Right lung (tissue), 5 donors: ENCODE results near the gene CPT1A. TPM values are rescaled to one million over a fixed set of nuclear protein-coding genes. Genes with fewer than 3 reads are reported as not detected.

Experiments used
- DNase-seq, 2 donors: peaks; one replicate each; pipeline ENCODE4 v3.0.0-alpha.2; 2013
- polyA plus RNA-seq, 5 donors: library from polyadenylated mRNA; unstranded; fragments of 120-200 nt; gene quantifications; one replicate each; pipeline versions ENCODE4 v1.2.1 to v1.2.3, GENCODE V29; 2013; ENCODE audit warnings: inconsistent platforms in 1 of 5, low replicate concordance in 1 of 5; ENCODE audit not compliant: insufficient read length in 5 of 5, insufficient read depth in 1 of 5

Gene CPT1A
- polyA plus RNA-seq, 5 donors = 24.2 to 32.4 (median 27.1) TPM

DNA sequence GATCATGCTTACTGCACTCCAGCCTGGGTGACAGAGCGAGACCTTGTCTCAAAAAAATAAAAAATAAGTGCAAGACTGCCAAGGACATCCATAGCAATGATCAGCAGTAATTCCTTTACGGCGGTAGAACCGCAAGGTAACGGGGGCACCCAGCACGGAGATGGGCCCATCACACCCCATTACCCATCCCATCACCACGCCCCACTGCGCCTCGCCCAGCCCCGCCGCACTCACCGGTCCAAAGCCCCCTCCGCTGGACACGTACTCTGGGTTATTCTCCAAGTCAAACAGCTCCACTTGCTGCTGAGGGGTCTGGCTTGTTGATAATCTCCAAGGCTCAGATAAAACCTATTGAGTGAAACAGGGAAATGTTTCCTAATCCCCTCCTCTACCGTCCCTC, 81.7 kb downstream of the CPT1A start:
- DNase-seq = no peak

GRCh38 chr11:68757711-68758110, 84.0 kb downstream of the CPT1A start:
- DNase-seq = no peak

DNA sequence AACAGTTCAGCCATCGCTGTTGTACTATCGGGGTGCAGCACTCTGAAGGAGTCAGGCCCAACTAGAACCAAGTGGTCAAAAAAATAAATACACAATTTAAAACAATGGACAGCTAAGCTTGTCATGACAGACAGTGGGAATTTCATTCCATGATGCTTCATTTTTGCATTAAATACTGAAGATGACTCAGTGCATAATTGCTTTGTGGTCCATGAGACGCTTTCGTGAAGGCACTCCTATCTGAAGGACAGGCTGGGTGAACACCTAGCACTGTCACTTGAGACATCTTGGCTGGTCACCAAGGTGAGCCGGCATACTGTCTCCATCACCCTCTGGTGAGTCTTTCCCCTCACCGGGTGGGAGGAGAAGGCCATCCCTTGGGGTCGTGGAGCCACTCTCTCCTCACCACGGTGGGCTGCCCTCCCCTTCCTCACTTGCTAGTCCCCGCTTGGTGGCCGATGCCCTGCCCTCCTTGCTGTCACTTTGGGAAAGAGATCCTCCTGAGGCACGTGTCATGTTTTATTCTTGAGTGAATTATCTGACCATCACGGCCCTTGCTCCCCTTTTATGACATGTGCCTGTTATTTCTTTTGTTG, 85.4 kb downstream of the CPT1A start:
- no peak for DNase-seq

- no peak for DNase-seq
These were observed 88.4 kb downstream of the CPT1A start for GRCh38 chr11:68753300-68753699.

DNA sequence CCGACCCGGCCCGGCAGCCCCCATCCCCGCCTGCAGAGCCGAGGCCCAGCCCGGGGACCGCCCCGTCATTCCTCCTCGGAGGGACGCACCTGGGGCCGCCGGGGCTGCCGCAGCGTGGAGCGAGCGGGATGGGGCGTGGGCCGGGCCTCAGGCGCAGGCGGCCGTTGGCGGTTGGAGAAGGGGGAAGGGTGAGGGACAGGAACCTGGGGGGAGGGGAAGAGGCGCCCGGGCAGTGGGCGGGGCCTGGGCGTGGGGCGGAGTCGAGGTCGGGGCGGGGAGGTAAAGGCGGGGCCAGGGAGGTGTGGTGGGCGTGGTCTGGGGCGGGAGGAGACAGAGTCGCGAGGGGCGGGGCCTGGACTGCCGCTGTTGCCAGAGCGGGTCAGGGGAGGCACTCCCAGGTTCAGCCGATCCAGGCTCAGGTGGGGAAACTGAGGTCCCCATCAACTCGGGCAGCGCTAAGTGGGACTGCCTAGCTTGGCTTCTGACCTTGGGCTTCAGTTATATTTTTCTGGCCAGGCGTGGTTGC, 90.3 kb downstream of the CPT1A start, which contains the start of gene TESMIN:
Gene TESMIN, minus strand, starts transcription at position 190 of the 526 bp plus-strand sequence. CDS start 860 bp downstream, outside the sequence.
- DNase-seq = peak; percentile 71 to 75

DNA sequence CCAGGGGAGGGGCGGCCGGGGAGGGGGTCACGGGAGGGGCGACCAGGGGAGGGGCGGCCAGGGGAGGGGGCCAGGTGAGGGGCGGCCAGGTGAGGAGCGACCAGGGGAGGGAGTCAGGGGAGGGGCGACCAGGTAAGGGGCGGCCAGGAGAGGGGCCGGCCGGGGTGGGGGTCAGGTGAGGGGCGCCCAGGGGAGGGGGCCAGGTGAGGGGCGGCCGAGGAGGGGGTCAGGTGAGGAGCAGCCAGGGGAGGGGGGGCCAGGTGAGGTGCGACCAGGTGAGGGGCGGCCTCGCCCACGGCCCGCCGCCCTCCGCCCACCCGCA, 90.8 kb downstream of the CPT1A start:
- no peak for DNase-seq

- peak in 1 of 2 donors; percentile 15 for DNase-seq
These were observed 91.3 kb downstream of the CPT1A start for GRCh38 chr11:68750195-68751003.

DNA sequence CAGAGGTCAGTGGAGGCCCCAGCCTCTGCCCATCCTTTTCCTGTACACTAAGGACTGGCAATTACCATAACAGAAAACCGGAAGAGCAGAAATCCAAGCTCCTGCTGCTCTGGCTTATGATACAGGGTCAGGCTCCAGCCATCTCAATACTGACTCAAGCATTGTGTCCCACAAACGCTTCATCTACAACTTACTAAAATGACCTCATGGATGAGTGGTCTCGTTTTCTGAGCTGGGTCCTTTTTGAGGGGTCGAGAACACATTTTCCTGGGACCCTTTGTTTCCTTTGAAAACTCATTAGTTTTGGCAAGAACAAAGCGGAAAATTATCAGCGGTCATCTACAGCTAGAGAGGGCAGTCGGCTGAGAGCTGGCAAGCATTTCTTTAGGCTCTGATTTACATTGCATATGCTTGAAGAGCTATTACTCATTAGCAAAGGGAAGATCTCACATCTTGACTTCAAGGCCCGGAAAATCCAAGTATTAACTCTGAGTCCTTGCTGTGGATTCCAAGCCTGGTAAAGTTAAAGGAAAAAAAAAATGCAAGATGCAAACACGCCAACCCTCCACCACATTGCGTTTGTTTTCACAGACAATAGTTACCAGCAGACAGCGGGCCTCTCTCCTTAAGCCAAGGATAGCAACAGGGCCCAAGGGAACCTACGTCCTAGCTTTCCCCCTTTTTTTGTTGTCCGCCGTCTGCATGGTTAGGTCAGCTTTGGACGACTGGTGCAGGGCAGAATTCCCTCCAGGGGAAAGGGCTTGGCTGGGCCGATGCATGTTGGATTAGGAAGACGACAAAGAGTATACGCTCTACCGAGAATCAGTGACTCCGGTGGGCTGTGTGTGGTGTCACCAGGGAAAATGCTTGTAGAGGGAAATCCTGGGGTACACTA, 92.2 kb downstream of the CPT1A start:
- DNase-seq = peak in 1 of 2 donors; percentile 3

DNA sequence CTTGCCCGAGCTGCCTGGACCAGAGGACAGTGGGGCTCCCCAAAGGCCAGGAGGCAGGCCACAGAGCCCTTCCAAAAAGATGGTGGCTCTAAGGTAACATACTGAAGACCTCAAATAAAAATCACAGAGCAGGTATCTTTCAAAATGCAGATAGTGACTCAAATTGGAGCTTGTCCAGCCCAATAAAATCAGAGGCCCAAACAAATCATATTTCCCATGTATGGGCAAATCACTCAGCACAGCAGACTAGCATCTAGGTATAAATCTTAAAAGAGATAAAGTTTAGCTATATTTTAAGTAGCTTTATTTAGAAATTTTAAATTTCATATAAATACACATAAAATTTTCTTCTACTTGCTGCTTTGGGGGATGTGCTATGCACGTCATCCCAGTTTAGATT, 93.7 kb downstream of the CPT1A start:
- no peak for DNase-seq

GRCh38 chr11:68743539-68743938, 98.2 kb downstream of the CPT1A start:
- no peak for DNase-seq

DNA sequence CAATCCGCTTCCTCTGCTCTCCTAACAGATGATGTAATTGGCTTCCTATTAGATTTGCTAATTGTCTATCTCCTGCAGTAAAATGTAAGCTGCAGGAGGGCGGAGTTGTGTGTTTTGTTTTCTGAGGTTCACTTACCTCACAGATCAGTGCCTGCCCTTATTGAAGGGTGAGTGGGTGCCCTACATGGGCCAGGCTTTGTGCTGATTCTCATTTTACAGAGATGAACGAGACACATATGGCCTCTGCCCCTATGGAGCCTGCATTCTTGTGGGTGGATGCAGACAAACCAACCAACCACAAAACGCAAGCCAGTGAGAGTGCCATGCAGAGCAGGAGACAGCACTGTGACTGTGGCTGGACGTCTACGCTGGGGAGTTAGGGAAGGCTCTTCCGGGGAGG, 100.3 kb downstream of the CPT1A start:
- no peak for DNase-seq

- no peak for DNase-seq
These were observed 106.1 kb downstream of the CPT1A start for GRCh38 chr11:68735646-68736045.

DNA sequence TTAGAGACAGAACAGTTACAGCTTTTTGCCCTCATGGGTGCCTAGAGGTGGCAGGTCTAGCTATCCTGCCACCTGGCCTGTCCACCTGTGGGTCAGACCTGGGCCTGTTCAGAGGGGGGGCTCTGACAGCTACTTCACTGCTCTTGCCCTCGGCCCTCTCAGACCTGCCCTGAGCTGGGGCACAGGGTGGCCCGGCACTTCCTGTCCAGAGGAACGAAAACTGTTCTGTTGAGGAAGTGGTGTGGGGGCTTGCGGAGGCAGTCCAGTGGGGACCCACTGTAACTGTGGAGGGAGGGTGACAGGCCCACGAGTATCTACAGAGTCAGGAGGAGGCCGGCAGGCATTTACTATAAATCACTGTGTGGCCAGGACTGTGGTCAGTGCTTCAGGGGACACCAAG, 106.6 kb downstream of the CPT1A start:
- no peak for DNase-seq

- DNase-seq = no peak
These were observed 107.6 kb downstream of the CPT1A start for GRCh38 chr11:68734111-68734510.

GRCh38 chr11:68727783-68728182, 113.9 kb downstream of the CPT1A start:
- no peak for DNase-seq

GRCh38 chr11:68724293-68724692, 117.4 kb downstream of the CPT1A start:
- no peak for DNase-seq

DNA sequence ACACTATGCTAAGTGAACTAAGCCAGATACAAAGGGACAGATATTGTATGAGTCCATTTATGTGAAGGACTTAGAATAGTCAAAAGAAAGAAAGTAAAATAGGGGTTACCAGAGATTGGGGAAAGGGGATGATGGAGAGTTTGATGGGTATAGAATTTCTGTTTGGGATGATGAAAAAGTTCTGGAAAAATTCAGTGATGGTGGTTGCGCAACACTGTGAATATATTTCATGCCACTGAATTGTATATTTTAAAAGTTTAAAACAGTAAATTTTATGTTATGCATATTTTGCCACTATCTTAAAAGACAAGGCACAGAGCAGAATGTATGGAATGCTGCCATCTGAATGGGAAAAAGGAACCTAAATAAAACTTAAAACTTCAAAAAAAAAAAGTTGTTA, 119.6 kb downstream of the CPT1A start:
- DNase-seq = no peak

GRCh38 chr11:68721075-68721474, 120.6 kb downstream of the CPT1A start:
- no peak for DNase-seq

DNA sequence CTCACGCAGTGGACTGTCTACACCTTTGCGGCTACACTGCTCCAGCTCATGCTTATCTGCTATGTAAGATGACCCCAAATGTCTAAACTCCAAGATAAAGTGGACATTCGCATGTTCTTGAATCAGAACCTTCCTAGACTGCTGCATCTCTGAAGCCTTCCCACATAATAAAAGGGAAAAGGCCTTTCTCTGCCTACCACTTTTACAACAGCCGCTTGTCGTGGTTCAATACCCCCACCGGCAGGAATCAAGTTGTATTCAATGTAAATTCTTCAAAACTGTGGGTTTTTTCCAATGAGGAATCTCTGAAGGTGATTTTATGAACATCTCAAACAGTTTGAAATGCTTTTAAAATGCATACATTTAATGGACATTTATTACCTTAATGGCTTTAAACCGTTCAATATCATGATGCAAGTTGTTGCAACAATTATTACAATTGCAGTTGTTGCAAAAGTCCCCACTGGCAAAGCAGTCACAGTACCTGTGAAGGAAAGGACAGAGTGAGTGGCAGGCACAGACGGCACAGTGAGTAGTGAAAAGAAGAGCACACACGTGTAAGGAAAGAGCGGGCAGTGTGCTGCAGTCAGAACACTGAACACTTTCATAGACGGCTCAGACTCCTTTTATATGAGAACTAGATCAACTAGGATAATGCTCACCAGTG, 126.1 kb downstream of the CPT1A start:
- DNase-seq = no peak

GRCh38 chr11:68714060-68714856, 127.5 kb downstream of the CPT1A start:
- DNase-seq = no peak

DNA sequence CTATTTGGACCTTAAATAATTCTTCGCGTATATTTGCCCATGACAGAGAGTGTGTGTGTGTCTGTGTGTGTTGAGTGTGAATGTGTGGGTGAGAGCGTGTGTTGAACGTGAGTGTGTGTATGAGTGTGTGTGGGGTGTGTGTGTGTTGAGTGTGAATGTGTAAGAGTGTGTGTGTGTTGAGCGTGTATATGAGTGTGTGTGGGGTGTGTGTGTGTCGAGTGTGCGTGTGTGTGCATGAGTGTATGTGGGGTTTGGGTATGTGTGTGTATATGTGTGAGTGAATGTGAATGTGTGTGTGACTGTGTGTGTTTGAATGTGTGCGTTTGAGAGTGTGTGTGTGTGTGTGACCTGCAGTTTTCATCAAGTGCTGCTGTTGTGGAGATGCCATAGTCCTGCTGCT, 130.6 kb downstream of the CPT1A start:
- DNase-seq = no peak
